ENCODE data around the gene MEX3D.

Gene MEX3D

GRCh38 chr19:1580957-1581356 lies 12.8 kb upstream of the MEX3D start:
- Histone ChIP-seq H3K4me2 (ENCODE audit: insufficient read depth, low read length) (no peak overlapping the region), H3K4me1 (ENCODE audit: insufficient read depth, low read length) (no peaks in the 10 kb centered on the region), H3K36me3 (ENCODE audit: insufficient read depth, low read length) (peaks cover 98% of the 10 kb centered on the region), H3K4me3 (ENCODE audit: low read depth in 1 of 2, low read length in 2 of 2) (no peak overlapping the region), H2AFZ (ENCODE audit: low read depth, low read length) (no peak overlapping the region), H4K20me1 (ENCODE audit: insufficient read depth, low read length) (peaks cover 70% of the 10 kb centered on the region), H3K27me3 (ENCODE audit: insufficient read depth, low read length, poor library complexity) (no peaks in the 10 kb centered on the region), H3K27ac (ENCODE audit: low read length) (no peak overlapping the region), H3K79me2 (ENCODE audit: insufficient read depth, low read length) (peaks cover 29% of the 10 kb centered on the region), H3K9me3 (ENCODE audit: insufficient read depth, low read length, severe bottlenecking) (no peaks in the 10 kb centered on the region), H3K9ac (ENCODE audit: low read depth, low read length) (no peak overlapping the region)
- TF ChIP-seq CTCF (IDR thresholded peaks at IDR 0.05; ENCODE audit: borderline replicate concordance, extremely low read depth, low read length, poor library complexity, severe bottlenecking), result no peak
- no peak for TF ChIP-seq EZH2 (IDR thresholded peaks at IDR 0.05; ENCODE audit: borderline replicate concordance, low read depth, low read length, severe bottlenecking)
- ATAC-seq (ENCODE audit: insufficient read depth, low read depth) (no peak), DNase-seq (no peak)

- no peak for DNase-seq
- peaks cover 64% of the 10 kb centered on the region for H4K20me1 ChIP-seq (ENCODE audit: insufficient read depth, low read length)
- no peak overlapping the region for H2AFZ ChIP-seq (ENCODE audit: low read depth, low read length)
- H3K9me3 ChIP-seq (ENCODE audit: insufficient read depth, low read length, severe bottlenecking), result no peaks in the 10 kb centered on the region
- H3K79me2 ChIP-seq (ENCODE audit: insufficient read depth, low read length), result peaks cover 23% of the 10 kb centered on the region
- no peak overlapping the region for H3K4me3 ChIP-seq (ENCODE audit: low read depth in 1 of 2, low read length in 2 of 2)
- H3K9ac ChIP-seq (ENCODE audit: low read depth, low read length), result no peak overlapping the region
- H3K36me3 ChIP-seq (ENCODE audit: insufficient read depth, low read length), result peaks cover 97% of the 10 kb centered on the region
- H3K27ac ChIP-seq (ENCODE audit: low read length), result no peak overlapping the region
- no peaks in the 10 kb centered on the region for H3K4me1 ChIP-seq (ENCODE audit: insufficient read depth, low read length)
- no peaks in the 10 kb centered on the region for H3K27me3 ChIP-seq (ENCODE audit: insufficient read depth, low read length, poor library complexity)
- no peak overlapping the region for H3K4me2 ChIP-seq (ENCODE audit: insufficient read depth, low read length)
- no peak for TF ChIP-seq EZH2 (IDR thresholded peaks at IDR 0.05; ENCODE audit: borderline replicate concordance, low read depth, low read length, severe bottlenecking)
- ATAC-seq (ENCODE audit: insufficient read depth, low read depth), result no peak
Observed at GRCh38 chr19:1580382-1580781, 12.3 kb upstream of the MEX3D start.

GRCh38 chr19:1579222-1579621 lies 11.1 kb upstream of the MEX3D start:
- no peak for DNase-seq
- ATAC-seq (ENCODE audit: insufficient read depth, low read depth), result no peak
- Histone ChIP-seq H3K4me1 (ENCODE audit: insufficient read depth, low read length) (no peaks in the 10 kb centered on the region), H3K79me2 (ENCODE audit: insufficient read depth, low read length) (peaks cover 14% of the 10 kb centered on the region), H3K4me2 (ENCODE audit: insufficient read depth, low read length) (no peak overlapping the region), H3K36me3 (ENCODE audit: insufficient read depth, low read length) (peaks cover 86% of the 10 kb centered on the region), H4K20me1 (ENCODE audit: insufficient read depth, low read length) (peaks cover 61% of the 10 kb centered on the region), H2AFZ (ENCODE audit: low read depth, low read length) (no peak overlapping the region), H3K27me3 (ENCODE audit: insufficient read depth, low read length, poor library complexity) (no peaks in the 10 kb centered on the region), H3K27ac (ENCODE audit: low read length) (no peak overlapping the region), H3K4me3 (ENCODE audit: low read depth in 1 of 2, low read length in 2 of 2) (no peak overlapping the region), H3K9me3 (ENCODE audit: insufficient read depth, low read length, severe bottlenecking) (no peaks in the 10 kb centered on the region), H3K9ac (ENCODE audit: low read depth, low read length) (no peak overlapping the region)
- TF ChIP-seq EZH2 (IDR thresholded peaks at IDR 0.05; ENCODE audit: borderline replicate concordance, low read depth, low read length, severe bottlenecking) (no peak), CTCF (IDR thresholded peaks at IDR 0.05; ENCODE audit: borderline replicate concordance, extremely low read depth, low read length, poor library complexity, severe bottlenecking) (no peak)

GRCh38 chr19:1577929-1578618 lies 9.9 kb upstream of the MEX3D start:
- peaks cover 74% of the 10 kb centered on the region for H3K36me3 ChIP-seq (ENCODE audit: insufficient read depth, low read length)
- H3K27me3 ChIP-seq (ENCODE audit: insufficient read depth, low read length, poor library complexity), result no peaks in the 10 kb centered on the region
- ATAC-seq (ENCODE audit: insufficient read depth, low read depth) (no peak), DNase-seq (no peak)
- H4K20me1 ChIP-seq (ENCODE audit: insufficient read depth, low read length), result peaks cover 58% of the 10 kb centered on the region
- H3K9me3 ChIP-seq (ENCODE audit: insufficient read depth, low read length, severe bottlenecking), result no peaks in the 10 kb centered on the region
- H3K27ac ChIP-seq (ENCODE audit: low read length), result no peak overlapping the region
- H3K4me3 ChIP-seq (ENCODE audit: low read depth in 1 of 2, low read length in 2 of 2), result no peak overlapping the region
- TF ChIP-seq EZH2 (IDR thresholded peaks at IDR 0.05; ENCODE audit: borderline replicate concordance, low read depth, low read length, severe bottlenecking) (no peak), CTCF (IDR thresholded peaks at IDR 0.05; ENCODE audit: borderline replicate concordance, extremely low read depth, low read length, poor library complexity, severe bottlenecking) (no peak)
- H3K4me2 ChIP-seq (ENCODE audit: insufficient read depth, low read length), result no peak overlapping the region
- no peaks in the 10 kb centered on the region for H3K4me1 ChIP-seq (ENCODE audit: insufficient read depth, low read length)
- no peak overlapping the region for H3K9ac ChIP-seq (ENCODE audit: low read depth, low read length)
- H3K79me2 ChIP-seq (ENCODE audit: insufficient read depth, low read length), result peaks cover 4% of the 10 kb centered on the region; the same call in 1 of the 2 replicates
- H2AFZ ChIP-seq (ENCODE audit: low read depth, low read length), result no peak overlapping the region
